Measurements from ENCODE around the gene CBLB.

- no peak for TF ChIP-seq CTCF (IDR thresholded peaks at IDR 0.05)
- no peak for TF ChIP-seq POLR2A (IDR thresholded peaks at IDR 0.05)
These were observed 61.7 kb downstream of the CBLB start for GRCh38 chr3:105807146-105807545.

All from ovary (tissue), 3 donors.